ENCODE measurements around the gene PRPF6. TPM values are rescaled to one million over a fixed set of nuclear protein-coding genes. Genes with fewer than 3 reads are reported as not detected.

The PRPF6 gene
- total and polyA plus RNA-seq, 2 of the 13 experiments (the other 11 are each of a cell fraction or from before 2014, with no cell fraction given) = 63.7 to 101 TPM

DNA sequence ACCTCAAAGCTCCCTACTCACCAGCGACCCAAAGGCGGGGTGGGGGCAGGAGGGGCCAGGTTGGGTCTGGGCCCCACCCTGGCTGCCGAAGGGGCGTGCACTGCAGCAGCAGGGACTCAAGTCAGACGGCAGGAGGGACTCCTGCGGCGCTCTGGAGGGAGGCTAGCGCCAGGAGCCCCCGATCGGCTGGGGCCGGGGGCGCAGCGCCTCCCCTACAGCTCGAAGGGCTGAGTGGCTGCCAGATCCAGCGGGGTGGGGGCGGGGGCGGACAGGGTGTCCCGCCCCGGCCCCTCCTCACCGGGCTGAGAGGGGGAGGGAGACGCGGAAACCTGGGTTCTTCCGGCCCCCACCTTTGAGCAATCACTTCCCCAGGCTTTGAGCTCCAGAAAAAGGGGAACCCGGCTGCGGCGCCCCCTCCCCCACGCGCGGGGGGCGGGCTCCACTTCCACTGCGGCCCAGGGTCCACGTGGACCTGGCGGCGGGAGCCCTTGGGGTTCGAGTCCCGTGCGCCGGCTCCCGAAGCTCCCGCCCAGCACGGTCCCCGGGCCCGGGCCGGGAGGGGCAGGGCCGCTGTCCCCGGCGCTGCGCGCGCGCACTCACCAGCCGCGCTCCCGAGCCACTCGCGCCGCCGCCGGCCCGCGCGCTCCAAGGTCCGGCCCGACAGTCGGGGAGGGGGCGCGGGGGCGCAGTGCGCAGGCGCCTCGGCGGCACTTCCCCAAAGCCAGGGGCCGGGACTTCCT is 98.5 kb downstream of the PRPF6 start, which contains the start of gene RGS19 (continued):
- 0 out of 2 replicates have a peak, but pooled peaks have one; percentile 26 for TF ChIP-seq ZNF83 (CRISPR knock-in tag; IDR thresholded peaks at IDR 0.05; ENCODE audit: borderline replicate concordance)
- no peak for TF ChIP-seq ATF7 (IDR thresholded peaks at IDR 0.05)
- no peak for TF ChIP-seq ATF7 (CRISPR knock-in tag; IDR thresholded peaks at IDR 0.05)
- TF ChIP-seq, protein P1, sequence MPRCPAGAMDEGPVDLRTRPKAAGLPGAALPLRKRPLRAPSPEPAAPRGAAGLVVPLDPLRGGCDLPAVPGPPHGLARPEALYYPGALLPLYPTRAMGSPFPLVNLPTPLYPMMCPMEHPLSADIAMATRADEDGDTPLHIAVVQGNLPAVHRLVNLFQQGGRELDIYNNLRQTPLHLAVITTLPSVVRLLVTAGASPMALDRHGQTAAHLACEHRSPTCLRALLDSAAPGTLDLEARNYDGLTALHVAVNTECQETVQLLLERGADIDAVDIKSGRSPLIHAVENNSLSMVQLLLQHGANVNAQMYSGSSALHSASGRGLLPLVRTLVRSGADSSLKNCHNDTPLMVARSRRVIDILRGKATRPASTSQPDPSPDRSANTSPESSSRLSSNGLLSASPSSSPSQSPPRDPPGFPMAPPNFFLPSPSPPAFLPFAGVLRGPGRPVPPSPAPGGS (CRISPR knock-in tag; IDR thresholded peaks at IDR 0.05) = no peak
- TF ChIP-seq, protein P2, sequence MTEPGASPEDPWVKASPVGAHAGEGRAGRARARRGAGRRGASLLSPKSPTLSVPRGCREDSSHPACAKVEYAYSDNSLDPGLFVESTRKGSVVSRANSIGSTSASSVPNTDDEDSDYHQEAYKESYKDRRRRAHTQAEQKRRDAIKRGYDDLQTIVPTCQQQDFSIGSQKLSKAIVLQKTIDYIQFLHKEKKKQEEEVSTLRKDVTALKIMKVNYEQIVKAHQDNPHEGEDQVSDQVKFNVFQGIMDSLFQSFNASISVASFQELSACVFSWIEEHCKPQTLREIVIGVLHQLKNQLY (CRISPR knock-in tag; IDR thresholded peaks at IDR 0.05) = no peak
- no peak for TF ChIP-seq ZBTB34 (CRISPR knock-in tag; IDR thresholded peaks at IDR 0.05)
- TF ChIP-seq ZSCAN21 (CRISPR knock-in tag; IDR thresholded peaks at IDR 0.05; ENCODE audit: borderline replicate concordance) = no peak
- TF ChIP-seq CBFB (CRISPR knock-in tag; IDR thresholded peaks at IDR 0.05) = peak; percentile 14; the same call in 1 of the 2 replicates
- no peak for TF ChIP-seq ZBTB1 (CRISPR knock-in tag; IDR thresholded peaks at IDR 0.05; ENCODE audit: borderline replicate concordance)
- TF ChIP-seq ZNF678 (CRISPR knock-in tag; IDR thresholded peaks at IDR 0.05) = 0 out of 2 replicates have a peak, but pooled peaks have one; percentile 73
- 0 out of 2 replicates have a peak, but pooled peaks have one; percentile 37 for TF ChIP-seq ZNF446 (CRISPR knock-in tag; IDR thresholded peaks at IDR 0.05)
- no peak for TF ChIP-seq ZKSCAN8 (CRISPR knock-in tag; IDR thresholded peaks at IDR 0.05; ENCODE audit: borderline replicate concordance)
- no peak; the same call in 1 of the 2 replicates for TF ChIP-seq SALL1 (CRISPR knock-in tag; IDR thresholded peaks at IDR 0.05)
- TF ChIP-seq, protein P3, sequence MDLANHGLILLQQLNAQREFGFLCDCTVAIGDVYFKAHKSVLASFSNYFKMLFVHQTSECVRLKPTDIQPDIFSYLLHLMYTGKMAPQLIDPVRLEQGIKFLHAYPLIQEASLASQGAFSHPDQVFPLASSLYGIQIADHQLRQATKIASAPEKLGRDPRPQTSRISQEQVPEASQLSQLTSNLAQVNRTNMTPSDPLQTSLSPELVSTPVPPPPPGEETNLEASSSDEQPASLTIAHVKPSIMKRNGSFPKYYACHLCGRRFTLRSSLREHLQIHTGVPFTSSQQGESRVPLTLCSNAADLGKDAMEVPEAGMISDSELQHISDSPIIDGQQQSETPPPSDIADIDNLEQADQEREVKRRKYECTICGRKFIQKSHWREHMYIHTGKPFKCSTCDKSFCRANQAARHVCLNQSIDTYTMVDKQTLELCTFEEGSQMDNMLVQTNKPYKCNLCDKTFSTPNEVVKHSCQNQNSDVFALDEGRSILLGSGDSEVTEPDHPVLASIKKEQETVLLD (CRISPR knock-in tag; IDR thresholded peaks at IDR 0.05; ENCODE audit: low read depth) = peak; percentile 47; the same call in 1 of the 2 replicates
- peak; percentile 25; the same call in 1 of the 2 replicates for TF ChIP-seq SRY (CRISPR knock-in tag; IDR thresholded peaks at IDR 0.05)
- TF ChIP-seq BRCA1 (CRISPR knock-in tag; IDR thresholded peaks at IDR 0.05) = peak; percentile 68; the same call in 1 of the 2 replicates
- no peak for TF ChIP-seq ZNF484 (CRISPR knock-in tag; IDR thresholded peaks at IDR 0.05; ENCODE audit: borderline replicate concordance, low read depth)
- TF ChIP-seq AGO1 (IDR thresholded peaks at IDR 0.05; ENCODE audit: low read depth, low read length, poor library complexity, severe bottlenecking) = peak; percentile 49
- peak; percentile 10 for TF ChIP-seq U2AF1 (optimal IDR thresholded peaks at IDR 0.05; ENCODE audit: low read depth, low read length)
- no peak for TF ChIP-seq ZNF816 (CRISPR knock-in tag; IDR thresholded peaks at IDR 0.05; ENCODE audit: borderline replicate concordance)
- no peak for TF ChIP-seq ZNF317 (CRISPR knock-in tag; IDR thresholded peaks at IDR 0.05)
- TF ChIP-seq ZMAT3 (CRISPR knock-in tag; conservative IDR thresholded peaks at IDR 0.05) = peak; percentile 68; the same call in 1 of the 2 replicates
- TF ChIP-seq HOXD1 (CRISPR knock-in tag; IDR thresholded peaks at IDR 0.05) = no peak
- TF ChIP-seq, protein P4, sequence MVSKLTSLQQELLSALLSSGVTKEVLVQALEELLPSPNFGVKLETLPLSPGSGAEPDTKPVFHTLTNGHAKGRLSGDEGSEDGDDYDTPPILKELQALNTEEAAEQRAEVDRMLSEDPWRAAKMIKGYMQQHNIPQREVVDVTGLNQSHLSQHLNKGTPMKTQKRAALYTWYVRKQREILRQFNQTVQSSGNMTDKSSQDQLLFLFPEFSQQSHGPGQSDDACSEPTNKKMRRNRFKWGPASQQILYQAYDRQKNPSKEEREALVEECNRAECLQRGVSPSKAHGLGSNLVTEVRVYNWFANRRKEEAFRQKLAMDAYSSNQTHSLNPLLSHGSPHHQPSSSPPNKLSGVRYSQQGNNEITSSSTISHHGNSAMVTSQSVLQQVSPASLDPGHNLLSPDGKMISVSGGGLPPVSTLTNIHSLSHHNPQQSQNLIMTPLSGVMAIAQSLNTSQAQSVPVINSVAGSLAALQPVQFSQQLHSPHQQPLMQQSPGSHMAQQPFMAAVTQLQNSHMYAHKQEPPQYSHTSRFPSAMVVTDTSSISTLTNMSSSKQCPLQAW (CRISPR knock-in tag; IDR thresholded peaks at IDR 0.05) = peak; percentile 66; the same call in 1 of the 2 replicates

Measured in HepG2 (cell line).